GM12878 (cell line): ENCODE measurements around the gene ZNF335. TPM values are rescaled to one million over a fixed set of nuclear protein-coding genes. Genes with fewer than 3 reads are reported as not detected.

Source experiments
- ASH2L ChIP-seq: fragments of 300-600, 200-600 bp; sonication (generic); IDR thresholded peaks from 2 replicates; pipeline ENCODE4 v1.6.1; 2017; ENCODE audit warnings: low read depth, mild to moderate bottlenecking, borderline replicate concordance
- ATF2 ChIP-seq: IDR thresholded peaks from 2 replicates; pipeline ENCODE4 v1.6.1; 2012; ENCODE audit warnings: low read length, inconsistent platforms
- CHD1 ChIP-seq: IDR thresholded peaks from 2 replicates; pipeline ENCODE4 v1.6.1; 2012; ENCODE audit warnings: low read depth, low read length, improper control_type of control experiment
- CREB1 ChIP-seq: IDR thresholded peaks from 2 replicates; pipeline ENCODE4 v1.6.1; 2012; ENCODE audit warnings: low read depth, mild to moderate bottlenecking, inconsistent platforms
- ESRRA ChIP-seq: IDR thresholded peaks from 2 replicates; pipeline ENCODE4 v1.6.1; 2012; ENCODE audit warnings: mild to moderate bottlenecking, low read length, improper control_type of control experiment
- HDAC6 ChIP-seq: fragments of 200-600 bp; sonication (generic); IDR thresholded peaks from one replicate; pipeline ENCODE4 v1.8.0; 2017; ENCODE audit warnings: antibody characterized with exemption; ENCODE audit not compliant: unreplicated experiment
- IKZF2 ChIP-seq, 2 experiments: fragments of 450-650 bp; IDR thresholded peaks; 2 replicates each; pipeline ENCODE4 v1.6.1; 2017; ENCODE audit warnings: mild to moderate bottlenecking in 2 of 2, moderate library complexity in 2 of 2
- MXI1 ChIP-seq: fragments of 150-350 bp; IDR thresholded peaks from 2 replicates; pipeline ENCODE4 v1.6.1; 2011; ENCODE audit warnings: low read depth, mild to moderate bottlenecking, inconsistent platforms, low read length, improper control_type of control experiment
- NR2C2 ChIP-seq: IDR thresholded peaks from 2 replicates; pipeline ENCODE4 v1.6.1; 2011; ENCODE audit warnings: borderline replicate concordance, low read depth; ENCODE audit not compliant: control insufficient read depth, insufficient read length
- POLR2A ChIP-seq: IDR thresholded peaks from 2 replicates; pipeline ENCODE4 v1.6.1; 2011; ENCODE audit warnings: low read depth, mild to moderate bottlenecking, low read length
- RBBP5 ChIP-seq: fragments of 200-600 bp; sonication (generic); conservative IDR thresholded peaks from 2 replicates; pipeline ENCODE4 v1.6.1; 2016
- SREBF1 ChIP-seq: IDR thresholded peaks from 2 replicates; pipeline ENCODE4 v1.6.1; 2012; ENCODE audit warnings: mild to moderate bottlenecking, low read length
- STAT3 ChIP-seq: IDR thresholded peaks from 2 replicates; pipeline ENCODE4 v1.6.1; 2011; ENCODE audit warnings: low read depth, low read length, improper control_type of control experiment
- TCF3 ChIP-seq: IDR thresholded peaks from 2 replicates; pipeline ENCODE4 v1.6.1; 2012; ENCODE audit warnings: low read depth, mild to moderate bottlenecking, low read length, borderline replicate concordance; ENCODE audit not compliant: insufficient read depth
- YBX1 ChIP-seq: fragments of 450-650 bp; IDR thresholded peaks from 2 replicates; pipeline ENCODE4 v1.6.1; 2016; ENCODE audit warnings: antibody characterized with exemption
- ZNF622 ChIP-seq: fragments of 450-650 bp; IDR thresholded peaks from 2 replicates; pipeline ENCODE4 v1.6.1; 2017; ENCODE audit warnings: mild to moderate bottlenecking, inconsistent platforms
- polyA plus RNA-seq, 11 experiments: library from polyadenylated mRNA; depleted of rRNA in 4 of 11; unstranded in 6 of 11; stranded (reverse) in 5 of 11; fragments of >200 nt; fragmentation: Nextera tagmentation in 4 of 11; fragmentation: Illumina TruSeq in 1 of 11; extraction: Ambion mirVana in 4 of 11; extraction: Trizol in 1 of 11; gene quantifications; 1 replicate in 1 of 11; 2 replicates in 10 of 11; pipeline versions ENCODE4 v1.2.1 to v1.2.3, GENCODE V29; 2011 to 2016; ENCODE audit warnings: inconsistent platforms in 2 of 11, missing spikeins in 2 of 11, low read depth in 1 of 11
- total RNA-seq, 4 experiments: library from RNA; depleted of rRNA in 3 of 4; stranded (reverse); fragments of >200 nt in 3 of 4; fragmentation: Illumina TruSeq in 1 of 4; extraction: Trizol in 1 of 4; gene quantifications; 2 replicates each; pipeline versions ENCODE4 v1.2.1 to v1.2.3, GENCODE V29; 2013 to 2021
- TF ChIP-seq, protein P1 (sequence below): fragments of 450-650 bp; IDR thresholded peaks from 2 replicates; pipeline ENCODE4 v1.6.1; 2017; ENCODE audit warnings: mild to moderate bottlenecking, moderate library complexity
- TF ChIP-seq, protein P2 (sequence below): fragments of 450-650 bp; IDR thresholded peaks from 2 replicates; pipeline ENCODE4 v1.6.1; 2018; ENCODE audit warnings: borderline replicate concordance, mild to moderate bottlenecking; ENCODE audit not compliant: partially characterized antibody
- TF ChIP-seq, protein P3 (sequence below): IDR thresholded peaks from 2 replicates; pipeline ENCODE4 v1.6.1; 2011; ENCODE audit warnings: borderline replicate concordance, low read depth, mild to moderate bottlenecking, moderate library complexity, low read length; ENCODE audit not compliant: insufficient read depth, poor library complexity, severe bottlenecking
- TF ChIP-seq, protein P4 (sequence below): IDR thresholded peaks from 2 replicates; pipeline ENCODE4 v1.6.1; 2012; ENCODE audit warnings: low read depth, low read length, improper control_type of control experiment

Gene ZNF335
- total and polyA plus RNA-seq, 10 of the 15 experiments (the other 5 are each of a cell fraction or from before 2014, with no cell fraction given) = 0.74 to 30.1 (median 14.5) TPM

DNA sequence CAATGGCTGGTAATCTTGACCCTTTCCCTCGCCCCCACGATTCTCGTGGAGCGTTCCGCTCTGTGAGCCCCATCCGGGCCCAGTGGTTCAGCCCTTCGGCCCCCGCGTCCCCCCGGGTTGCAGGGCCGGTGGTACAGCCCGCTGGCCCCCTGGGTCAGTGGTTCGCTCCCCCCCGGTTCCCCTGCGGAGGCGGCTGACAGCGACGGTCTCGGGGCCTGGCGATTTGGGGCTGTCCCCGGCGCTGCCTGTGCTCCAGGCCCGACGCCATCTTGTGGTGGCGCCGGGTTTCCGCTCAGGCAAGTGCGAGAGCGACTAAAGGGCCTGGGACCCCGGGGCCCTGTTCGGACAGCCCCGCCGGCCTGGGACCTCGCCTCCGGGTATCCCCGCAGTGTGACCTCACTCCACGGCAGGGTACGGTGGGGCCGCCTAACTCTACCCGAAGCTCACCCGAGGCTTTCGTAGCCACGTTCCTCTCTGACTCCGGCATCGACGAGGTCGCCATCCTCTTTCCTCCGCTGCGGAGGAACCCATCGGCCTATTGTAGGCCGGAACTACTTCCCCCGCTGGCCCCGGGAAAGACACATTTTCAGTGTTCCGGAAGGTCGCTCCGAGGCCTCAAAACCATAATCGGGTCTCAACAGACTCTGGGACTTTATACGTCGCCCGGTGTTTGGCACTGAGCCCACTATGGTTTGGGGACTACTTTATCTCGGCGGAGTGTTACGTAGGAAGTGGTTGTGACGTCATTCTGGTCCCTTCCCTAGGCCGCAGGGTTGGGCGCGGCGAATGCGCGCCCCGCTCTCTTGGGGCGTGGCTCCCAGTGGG, at the start of gene ZNF335 (continued):
- TF ChIP-seq, protein P1, sequence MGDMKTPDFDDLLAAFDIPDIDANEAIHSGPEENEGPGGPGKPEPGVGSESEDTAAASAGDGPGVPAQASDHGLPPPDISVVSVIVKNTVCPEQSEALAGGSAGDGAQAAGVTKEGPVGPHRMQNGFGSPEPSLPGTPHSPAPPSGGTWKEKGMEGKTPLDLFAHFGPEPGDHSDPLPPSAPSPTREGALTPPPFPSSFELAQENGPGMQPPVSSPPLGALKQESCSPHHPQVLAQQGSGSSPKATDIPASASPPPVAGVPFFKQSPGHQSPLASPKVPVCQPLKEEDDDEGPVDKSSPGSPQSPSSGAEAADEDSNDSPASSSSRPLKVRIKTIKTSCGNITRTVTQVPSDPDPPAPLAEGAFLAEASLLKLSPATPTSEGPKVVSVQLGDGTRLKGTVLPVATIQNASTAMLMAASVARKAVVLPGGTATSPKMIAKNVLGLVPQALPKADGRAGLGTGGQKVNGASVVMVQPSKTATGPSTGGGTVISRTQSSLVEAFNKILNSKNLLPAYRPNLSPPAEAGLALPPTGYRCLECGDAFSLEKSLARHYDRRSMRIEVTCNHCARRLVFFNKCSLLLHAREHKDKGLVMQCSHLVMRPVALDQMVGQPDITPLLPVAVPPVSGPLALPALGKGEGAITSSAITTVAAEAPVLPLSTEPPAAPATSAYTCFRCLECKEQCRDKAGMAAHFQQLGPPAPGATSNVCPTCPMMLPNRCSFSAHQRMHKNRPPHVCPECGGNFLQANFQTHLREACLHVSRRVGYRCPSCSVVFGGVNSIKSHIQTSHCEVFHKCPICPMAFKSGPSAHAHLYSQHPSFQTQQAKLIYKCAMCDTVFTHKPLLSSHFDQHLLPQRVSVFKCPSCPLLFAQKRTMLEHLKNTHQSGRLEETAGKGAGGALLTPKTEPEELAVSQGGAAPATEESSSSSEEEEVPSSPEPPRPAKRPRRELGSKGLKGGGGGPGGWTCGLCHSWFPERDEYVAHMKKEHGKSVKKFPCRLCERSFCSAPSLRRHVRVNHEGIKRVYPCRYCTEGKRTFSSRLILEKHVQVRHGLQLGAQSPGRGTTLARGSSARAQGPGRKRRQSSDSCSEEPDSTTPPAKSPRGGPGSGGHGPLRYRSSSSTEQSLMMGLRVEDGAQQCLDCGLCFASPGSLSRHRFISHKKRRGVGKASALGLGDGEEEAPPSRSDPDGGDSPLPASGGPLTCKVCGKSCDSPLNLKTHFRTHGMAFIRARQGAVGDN = peak; percentile 28
- peak; percentile 100 for TF ChIP-seq ATF2
- peak; percentile 88 to 91 for TF ChIP-seq IKZF2 (IDR thresholded peaks at IDR 0.05)
- peak; percentile 98 for TF ChIP-seq CHD1
- TF ChIP-seq ZNF622 = no peak
- peak; percentile 97 for TF ChIP-seq ASH2L
- TF ChIP-seq CREB1 = peak; percentile 99
- peak; percentile 96 for TF ChIP-seq SREBF1
- TF ChIP-seq, protein P2, sequence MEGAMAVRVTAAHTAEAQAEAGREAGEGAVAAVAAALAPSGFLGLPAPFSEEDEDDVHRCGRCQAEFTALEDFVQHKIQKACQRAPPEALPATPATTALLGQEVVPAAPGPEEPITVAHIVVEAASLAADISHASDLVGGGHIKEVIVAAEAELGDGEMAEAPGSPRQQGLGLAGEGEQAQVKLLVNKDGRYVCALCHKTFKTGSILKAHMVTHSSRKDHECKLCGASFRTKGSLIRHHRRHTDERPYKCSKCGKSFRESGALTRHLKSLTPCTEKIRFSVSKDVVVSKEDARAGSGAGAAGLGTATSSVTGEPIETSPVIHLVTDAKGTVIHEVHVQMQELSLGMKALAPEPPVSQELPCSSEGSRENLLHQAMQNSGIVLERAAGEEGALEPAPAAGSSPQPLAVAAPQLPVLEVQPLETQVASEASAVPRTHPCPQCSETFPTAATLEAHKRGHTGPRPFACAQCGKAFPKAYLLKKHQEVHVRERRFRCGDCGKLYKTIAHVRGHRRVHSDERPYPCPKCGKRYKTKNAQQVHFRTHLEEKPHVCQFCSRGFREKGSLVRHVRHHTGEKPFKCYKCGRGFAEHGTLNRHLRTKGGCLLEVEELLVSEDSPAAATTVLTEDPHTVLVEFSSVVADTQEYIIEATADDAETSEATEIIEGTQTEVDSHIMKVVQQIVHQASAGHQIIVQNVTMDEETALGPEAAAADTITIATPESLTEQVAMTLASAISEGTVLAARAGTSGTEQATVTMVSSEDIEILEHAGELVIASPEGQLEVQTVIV = peak; percentile 91
- TF ChIP-seq YBX1 = no peak
- TF ChIP-seq, protein P3, sequence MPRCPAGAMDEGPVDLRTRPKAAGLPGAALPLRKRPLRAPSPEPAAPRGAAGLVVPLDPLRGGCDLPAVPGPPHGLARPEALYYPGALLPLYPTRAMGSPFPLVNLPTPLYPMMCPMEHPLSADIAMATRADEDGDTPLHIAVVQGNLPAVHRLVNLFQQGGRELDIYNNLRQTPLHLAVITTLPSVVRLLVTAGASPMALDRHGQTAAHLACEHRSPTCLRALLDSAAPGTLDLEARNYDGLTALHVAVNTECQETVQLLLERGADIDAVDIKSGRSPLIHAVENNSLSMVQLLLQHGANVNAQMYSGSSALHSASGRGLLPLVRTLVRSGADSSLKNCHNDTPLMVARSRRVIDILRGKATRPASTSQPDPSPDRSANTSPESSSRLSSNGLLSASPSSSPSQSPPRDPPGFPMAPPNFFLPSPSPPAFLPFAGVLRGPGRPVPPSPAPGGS = no peak
- no peak for TF ChIP-seq ESRRA
- TF ChIP-seq POLR2A = peak; percentile 88
- TF ChIP-seq, protein P4, sequence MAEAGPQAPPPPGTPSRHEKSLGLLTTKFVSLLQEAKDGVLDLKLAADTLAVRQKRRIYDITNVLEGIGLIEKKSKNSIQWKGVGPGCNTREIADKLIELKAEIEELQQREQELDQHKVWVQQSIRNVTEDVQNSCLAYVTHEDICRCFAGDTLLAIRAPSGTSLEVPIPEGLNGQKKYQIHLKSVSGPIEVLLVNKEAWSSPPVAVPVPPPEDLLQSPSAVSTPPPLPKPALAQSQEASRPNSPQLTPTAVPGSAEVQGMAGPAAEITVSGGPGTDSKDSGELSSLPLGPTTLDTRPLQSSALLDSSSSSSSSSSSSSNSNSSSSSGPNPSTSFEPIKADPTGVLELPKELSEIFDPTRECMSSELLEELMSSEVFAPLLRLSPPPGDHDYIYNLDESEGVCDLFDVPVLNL = 0 out of 2 replicates have a peak, but pooled peaks have one; percentile 10
- TF ChIP-seq MXI1 = peak; percentile 78
- TF ChIP-seq HDAC6 = no peak
- no peak for TF ChIP-seq NR2C2
- no peak for TF ChIP-seq STAT3
- peak; percentile 90 for TF ChIP-seq RBBP5
- no peak for TF ChIP-seq TCF3
